Esophagus squamous epithelium (tissue), 4 donors: Measurements from ENCODE around the gene PCDHGA7.

Experiments used
- CTCF ChIP-seq, 6 experiments: fragments of 450-650 bp in 4 of 6; fragments of 200-600 bp in 2 of 6; sonication (generic) in 2 of 6; IDR thresholded peaks; one replicate each; pipeline ENCODE4 v1.5.1; 2016 to 2019; ENCODE audit warnings: antibody characterized with exemption in 6 of 6, mild to moderate bottlenecking in 4 of 6, moderate library complexity in 4 of 6
- POLR2A ChIP-seq, 4 donors: fragments of 450-650 bp; IDR thresholded peaks; one replicate each; pipeline ENCODE4 v1.6.1; 2017; ENCODE audit warnings: antibody characterized with exemption in 4 of 4, mild to moderate bottlenecking in 4 of 4, moderate library complexity in 3 of 4

DNA sequence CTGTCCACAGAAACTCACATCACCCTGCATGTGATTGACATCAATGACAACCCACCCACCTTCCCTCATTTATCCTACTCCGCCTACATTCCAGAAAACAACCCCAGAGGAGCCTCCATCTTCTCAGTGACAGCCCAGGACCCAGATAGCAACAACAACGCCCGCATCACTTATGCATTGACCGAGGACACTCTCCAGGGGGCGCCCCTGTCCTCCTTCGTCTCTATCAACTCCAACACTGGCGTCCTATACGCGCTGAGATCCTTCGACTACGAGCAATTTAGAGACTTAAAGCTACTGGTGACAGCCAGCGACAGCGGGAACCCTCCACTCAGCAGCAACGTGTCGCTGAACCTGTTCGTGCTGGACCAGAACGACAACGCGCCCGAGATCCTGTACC lies 37.2 kb upstream of the PCDHGA7 start:
- TF ChIP-seq CTCF (IDR thresholded peaks at IDR 0.05) (no peak), POLR2A (IDR thresholded peaks at IDR 0.05) (no peak)
